ENCODE measurements around the gene SP7. TPM values are rescaled to one million over a fixed set of nuclear protein-coding genes. Genes with fewer than 3 reads are reported as not detected.

The SP7 gene
- total RNA-seq, 2 experiments from 2014 or later = not detected

DNA sequence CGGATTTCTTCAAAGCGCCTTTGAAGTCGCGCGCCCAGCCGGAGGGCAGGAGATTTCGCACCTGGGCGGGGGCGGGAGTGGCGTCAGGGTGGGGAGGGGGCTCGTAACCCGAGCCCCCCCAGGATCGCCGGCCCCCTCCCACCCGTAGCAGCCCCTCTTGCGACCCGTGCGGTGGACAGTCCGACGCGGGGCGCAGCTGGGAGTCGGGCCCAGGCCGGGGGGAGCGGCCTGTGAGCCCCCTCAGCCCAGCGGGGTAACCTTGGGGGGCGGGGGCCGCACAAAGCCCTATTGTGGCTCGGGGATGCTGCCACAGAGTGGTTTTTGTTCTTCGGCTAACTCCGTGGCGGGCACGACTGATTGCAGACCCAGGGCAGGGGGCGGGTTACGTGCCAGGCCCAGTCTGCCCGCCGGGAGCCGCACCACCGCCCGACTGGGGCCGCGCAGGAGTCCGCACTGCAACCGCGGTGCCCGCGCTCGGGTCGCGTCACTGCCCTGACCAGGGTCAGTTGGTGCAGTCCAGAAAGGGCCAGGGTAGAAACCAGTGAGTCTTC lies 10.6 kb downstream of the SP7 start:
- ATAC-seq (ENCODE audit: low read depth) = no peak
- POLR2A ChIA-PET = interaction anchor here (0.5 to 5.0 kb wide), 16 partner anchors 17 to 320 kb away, joined by 3 to 63 read pairs (median 4); partner anchors contain the start of genes EIF4B, ITGB7, MYG1 and PFDN5
- Mint-ChIP-seq H3K4me3 (peak overlapping the region; percentile 93), H3K4me1 (peaks cover 19% of the 10 kb centered on the region), H3K27ac (peak overlapping the region; percentile 97), H3K27me3 (peaks cover 18% of the 10 kb centered on the region), H3K36me3 (peaks cover 2% of the 10 kb centered on the region), H3K9me3 (no peaks in the 10 kb centered on the region)
- DNase-seq = peak; percentile 57

DNA sequence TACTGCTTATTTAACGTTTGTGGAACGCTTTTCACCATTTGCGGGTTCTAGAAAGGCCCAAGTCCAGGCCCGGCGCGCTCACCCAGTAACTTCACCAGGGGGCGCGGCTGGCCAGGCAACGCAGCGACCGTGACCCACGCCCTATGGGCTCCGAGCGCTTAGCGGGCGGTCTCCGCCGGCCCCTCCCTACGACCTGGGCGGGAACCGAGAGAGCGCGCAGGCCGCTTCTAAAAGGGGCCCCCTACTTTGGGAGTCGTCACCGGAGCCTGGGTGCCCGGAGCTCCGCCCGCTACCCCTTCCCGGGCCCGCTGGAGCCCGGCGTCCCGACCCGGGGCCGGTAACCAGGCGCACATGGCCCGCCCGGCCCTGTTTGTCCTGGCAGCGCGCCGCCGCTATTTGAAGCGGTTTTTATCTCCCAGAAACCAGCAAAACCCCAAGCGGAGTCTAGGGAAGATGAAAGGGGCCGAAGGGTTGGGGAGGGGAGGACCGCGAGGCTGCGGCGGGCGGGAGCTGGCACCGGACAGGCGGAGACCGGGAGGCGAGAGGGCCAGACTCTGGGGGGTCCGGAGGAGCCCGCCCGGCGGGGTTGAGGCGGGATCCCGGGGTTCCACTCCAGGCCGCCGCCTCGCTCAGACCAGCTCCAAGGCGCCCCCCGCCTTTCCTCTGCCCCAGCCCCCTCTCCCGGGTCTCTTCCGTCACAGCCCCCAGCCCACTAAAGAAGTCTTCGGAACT lies 11.2 kb downstream of the SP7 start:
- Mint-ChIP-seq H3K4me1 (peaks cover 24% of the 10 kb centered on the region), H3K27ac (peak overlapping the region; percentile 97), H3K9me3 (no peaks in the 10 kb centered on the region), H3K4me3 (peak overlapping the region; percentile 93), H3K27me3 (peaks cover 18% of the 10 kb centered on the region), H3K36me3 (peaks cover 2% of the 10 kb centered on the region)
- DNase-seq = peak; percentile 88
- POLR2A ChIA-PET = interaction anchor here (0.5 to 5.0 kb wide), 22 partner anchors 16 to 319 kb away, joined by 3 to 63 read pairs (median 4); partner anchors contain the start of genes EIF4B, ESPL1, ITGB7 and MYG1
- ATAC-seq (ENCODE audit: low read depth) = peak; percentile 59

GRCh38 chr12:53324113-53324778 lies 11.9 kb downstream of the SP7 start:
- Mint-ChIP-seq H3K36me3 (peaks cover 2% of the 10 kb centered on the region), H3K9me3 (no peaks in the 10 kb centered on the region), H3K27ac (peak overlapping the region; percentile 97), H3K4me3 (peak overlapping the region; percentile 93), H3K27me3 (peaks cover 15% of the 10 kb centered on the region), H3K4me1 (peaks cover 25% of the 10 kb centered on the region)
- POLR2A ChIA-PET = interaction anchor here (0.6 to 5.0 kb wide), 26 partner anchors 21 to 318 kb away, joined by 3 to 63 read pairs (median 4); partner anchors contain the start of genes CSAD, EIF4B, ESPL1 and MYG1
- peak; percentile 75 for DNase-seq
- peak; percentile 32 for ATAC-seq (ENCODE audit: low read depth)

- H3K27ac Mint-ChIP-seq = peak overlapping the region; percentile 99
- no peak for ATAC-seq (ENCODE audit: low read depth)
- peaks cover 8% of the 10 kb centered on the region for H3K36me3 Mint-ChIP-seq
- POLR2A ChIA-PET = interaction anchor here (0.6 to 3.0 kb wide), 26 partner anchors 12 to 364 kb away, joined by 3 to 31 read pairs (median 4); partner anchors contain the start of genes CSAD, ESPL1, ITGB7 and MYG1
- H3K4me3 Mint-ChIP-seq = peak overlapping the region; percentile 100
- DNase-seq = no peak
- H3K27me3 Mint-ChIP-seq = no peaks in the 10 kb centered on the region
- no peaks in the 10 kb centered on the region for H3K9me3 Mint-ChIP-seq
- peaks cover 22% of the 10 kb centered on the region for H3K4me1 Mint-ChIP-seq
Measured at GRCh38 chr12:53320352-53321195, 15.6 kb downstream of the SP7 start.

- Mint-ChIP-seq H3K36me3 (peaks cover 15% of the 10 kb centered on the region), H3K27me3 (no peaks in the 10 kb centered on the region), H3K4me3 (no peak overlapping the region), H3K9me3 (no peaks in the 10 kb centered on the region), H3K27ac (no peak overlapping the region), H3K4me1 (peaks cover 2% of the 10 kb centered on the region)
- POLR2A ChIA-PET = interaction anchor here (1.3 kb wide), 1 partner anchor 19 kb away, joined by 3 read pairs; the partner anchor contains the start of gene PFDN5
- DNase-seq = no peak
- ATAC-seq (ENCODE audit: low read depth) = no peak
Measured at GRCh38 chr12:53313996-53314395, 22.2 kb downstream of the SP7 start.

DNA sequence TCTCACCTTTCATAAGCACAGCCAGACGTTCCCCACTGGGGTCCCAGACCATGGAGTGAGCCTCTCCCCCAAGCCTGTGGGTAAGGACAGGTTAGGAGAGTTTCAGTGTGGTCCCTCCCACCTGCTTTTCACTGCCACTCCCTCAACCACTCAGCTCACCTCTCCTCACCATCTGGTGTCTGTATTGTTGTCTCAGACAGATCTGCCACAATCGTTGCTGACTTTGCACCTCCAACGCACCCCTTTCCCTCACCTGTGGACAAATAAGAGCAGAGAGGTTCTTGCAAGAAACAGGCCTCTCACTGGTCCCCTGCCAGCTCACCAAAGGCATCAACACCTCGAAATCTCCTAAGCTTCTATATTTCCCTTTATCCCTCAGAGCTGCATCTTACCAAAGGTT lies 27.9 kb downstream of the SP7 start:
- POLR2A ChIA-PET = interaction anchor here (1.3 to 2.4 kb wide), 3 partner anchors 9 to 13 kb away, joined by 3 to 9 read pairs (median 7); partner anchors contain the start of genes AAAS, MYG1 and PFDN5
- Mint-ChIP-seq H3K9me3 (no peaks in the 10 kb centered on the region), H3K27me3 (no peaks in the 10 kb centered on the region), H3K4me3 (no peak overlapping the region), H3K27ac (no peak overlapping the region), H3K4me1 (peaks cover 2% of the 10 kb centered on the region), H3K36me3 (peaks cover 6% of the 10 kb centered on the region)
- DNase-seq (no peak), ATAC-seq (ENCODE audit: low read depth) (no peak)

GRCh38 chr12:53306826-53307225 lies 29.3 kb downstream of the SP7 start:
- peaks cover 6% of the 10 kb centered on the region for H3K36me3 Mint-ChIP-seq
- no peak for ATAC-seq (ENCODE audit: low read depth)
- H3K4me1 Mint-ChIP-seq = peaks cover 9% of the 10 kb centered on the region
- H3K27ac Mint-ChIP-seq = no peak overlapping the region
- H3K4me3 Mint-ChIP-seq = no peak overlapping the region
- H3K9me3 Mint-ChIP-seq = no peaks in the 10 kb centered on the region
- no peak for DNase-seq
- H3K27me3 Mint-ChIP-seq = no peaks in the 10 kb centered on the region
- POLR2A ChIA-PET = no interaction called here

DNA sequence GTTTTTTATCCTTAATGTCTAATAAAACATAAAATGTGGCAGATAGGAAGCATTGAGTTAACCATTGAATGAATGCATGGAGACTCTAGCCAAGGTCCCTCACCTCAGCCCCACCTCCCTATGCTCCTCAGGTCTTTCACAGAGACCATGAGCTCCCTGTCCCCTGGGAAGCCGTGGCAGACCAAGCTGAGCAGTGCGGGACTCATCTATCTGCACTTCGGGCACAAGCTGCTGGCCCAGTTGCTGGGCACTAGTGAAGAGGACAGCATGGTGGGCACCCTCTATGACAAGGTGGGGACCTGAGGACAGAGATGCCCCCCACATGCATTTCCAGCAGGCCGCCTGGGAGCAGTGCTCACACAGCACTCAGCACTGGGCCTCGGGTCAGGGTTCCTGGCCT lies 33.3 kb downstream of the SP7 start:
- Mint-ChIP-seq H3K9me3 (no peaks in the 10 kb centered on the region), H3K36me3 (peaks cover 17% of the 10 kb centered on the region), H3K27me3 (no peaks in the 10 kb centered on the region), H3K27ac (peak overlapping the region; percentile 9), H3K4me3 (peak overlapping the region; percentile 0), H3K4me1 (peaks cover 34% of the 10 kb centered on the region)
- POLR2A ChIA-PET = interaction anchor here (5.3 kb wide), 1 partner anchor 19 kb away, joined by 31 read pairs; the partner anchor contains the start of gene AAAS
- DNase-seq (no peak), ATAC-seq (ENCODE audit: low read depth) (no peak)

DNA sequence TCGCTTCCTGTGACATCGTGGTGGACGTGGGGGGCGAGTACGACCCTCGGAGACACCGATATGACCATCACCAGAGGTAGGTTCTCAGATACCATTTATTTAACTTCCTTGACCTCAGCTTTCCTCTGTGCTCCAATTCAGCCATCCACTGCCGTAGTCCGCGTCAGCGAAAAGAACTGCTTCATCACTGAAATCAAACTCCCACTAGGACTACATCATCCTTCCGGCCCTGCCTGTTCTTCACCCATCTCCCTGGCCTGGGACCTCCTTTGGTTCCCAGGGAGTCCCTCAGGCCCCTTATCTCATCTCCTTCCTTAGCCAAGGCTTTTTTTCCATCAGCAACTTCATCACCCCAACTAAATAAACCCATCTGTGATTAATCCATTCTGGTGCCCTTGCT lies 36.0 kb downstream of the SP7 start:
- H3K4me1 Mint-ChIP-seq = peaks cover 51% of the 10 kb centered on the region
- peak overlapping the region; percentile 89 for H3K4me3 Mint-ChIP-seq
- no peaks in the 10 kb centered on the region for H3K9me3 Mint-ChIP-seq
- ATAC-seq (ENCODE audit: low read depth) (no peak), DNase-seq (no peak)
- peaks cover 17% of the 10 kb centered on the region for H3K36me3 Mint-ChIP-seq
- no peaks in the 10 kb centered on the region for H3K27me3 Mint-ChIP-seq
- H3K27ac Mint-ChIP-seq = peak overlapping the region; percentile 80
- POLR2A ChIA-PET = interaction anchor here (0.7 to 5.3 kb wide), 13 partner anchors 8 to 294 kb away, joined by 3 to 31 read pairs (median 3); partner anchors contain the start of genes AAAS, CSAD, EIF4B and ESPL1

- Mint-ChIP-seq H3K9me3 (no peaks in the 10 kb centered on the region), H3K36me3 (peaks cover 17% of the 10 kb centered on the region), H3K4me3 (peak within 1 kb of the TSS; percentile 89), H3K27me3 (no peaks in the 10 kb centered on the region), H3K4me1 (peaks cover 56% of the 10 kb centered on the region), H3K27ac (peak within 1 kb of the TSS; percentile 80)
- ATAC-seq (ENCODE audit: low read depth) (peak; percentile 71), DNase-seq (peak; percentile 85)
- POLR2A ChIA-PET = interaction anchor here (0.6 to 5.3 kb wide), 17 partner anchors 9 to 294 kb away, joined by 3 to 31 read pairs (median 4); partner anchors contain the start of genes AAAS, CSAD, EIF4B and ESPL1
Measured at GRCh38 chr12:53299454-53300180, 36.5 kb downstream of the SP7 start, which contains the start of gene MYG1. Gene MYG1, plus strand, starts transcription at chr12:53299695. Its CDS starts 43 bp downstream, at chr12:53299738.

GRCh38 chr12:53299101-53299453 lies 37.1 kb downstream of the SP7 start:
- no peaks in the 10 kb centered on the region for H3K9me3 Mint-ChIP-seq
- peaks cover 56% of the 10 kb centered on the region for H3K4me1 Mint-ChIP-seq
- DNase-seq (no peak), ATAC-seq (ENCODE audit: low read depth) (no peak)
- no peaks in the 10 kb centered on the region for H3K27me3 Mint-ChIP-seq
- peak overlapping the region; percentile 80 for H3K27ac Mint-ChIP-seq
- peaks cover 17% of the 10 kb centered on the region for H3K36me3 Mint-ChIP-seq
- H3K4me3 Mint-ChIP-seq = peak overlapping the region; percentile 89
- POLR2A ChIA-PET = interaction anchor here (0.6 to 5.3 kb wide), 15 partner anchors 8 to 245 kb away, joined by 3 to 31 read pairs (median 4); partner anchors contain the start of genes AAAS, CSAD, ESPL1 and ITGB7
